Measurements from ENCODE around the gene SKOR2.
"Not testable (repeated sequence)": the region's sequence is repeated elsewhere in the genome, so short reads cannot be mapped to it uniquely, and the experiment has no call there.

The SKOR2 gene

GRCh38 chr18:47195961-47196360 lies 55.5 kb downstream of the SKOR2 start:
- not testable (repeated sequence) for DNase-seq

- no peak for DNase-seq
These were observed 59.5 kb downstream of the SKOR2 start for GRCh38 chr18:47191961-47192360.

- DNase-seq = no peak
These were observed 63.7 kb downstream of the SKOR2 start for GRCh38 chr18:47187721-47188120.

GRCh38 chr18:47184419-47185050 lies 66.9 kb downstream of the SKOR2 start:
- no peak for DNase-seq

- not testable (repeated sequence) for DNase-seq
These were observed 69.3 kb downstream of the SKOR2 start for GRCh38 chr18:47182156-47182555.

GRCh38 chr18:47180765-47181164 lies 70.7 kb downstream of the SKOR2 start:
- DNase-seq = no peak

- DNase-seq = no peak
These were observed 71.9 kb downstream of the SKOR2 start for GRCh38 chr18:47179520-47179919.

- peak; percentile 91 for DNase-seq
These were observed 75.4 kb downstream of the SKOR2 start, which contains the start of gene IER3IP1 for GRCh38 chr18:47175898-47176575. Gene IER3IP1, minus strand, starts transcription at chr18:47176364. Its CDS starts 87 bp downstream, at chr18:47176277.

- no peak for DNase-seq
These were observed 76.1 kb downstream of the SKOR2 start for GRCh38 chr18:47175283-47175897.

GRCh38 chr18:47174545-47175116 lies 76.8 kb downstream of the SKOR2 start:
- DNase-seq = no peak

- no peak for DNase-seq
These were observed 79.0 kb downstream of the SKOR2 start for GRCh38 chr18:47172476-47172875.

GRCh38 chr18:47168913-47169312 lies 82.5 kb downstream of the SKOR2 start:
- DNase-seq = no peak

- no peak for DNase-seq
These were observed 83.0 kb downstream of the SKOR2 start for GRCh38 chr18:47168509-47168908.

- DNase-seq = no peak
These were observed 85.2 kb downstream of the SKOR2 start for GRCh38 chr18:47166294-47166693.

GRCh38 chr18:47163241-47163640 lies 88.2 kb downstream of the SKOR2 start:
- DNase-seq = no peak

- DNase-seq = no peak
These were observed 91.2 kb downstream of the SKOR2 start for GRCh38 chr18:47160256-47160655.

GRCh38 chr18:47158404-47158803 lies 93.1 kb downstream of the SKOR2 start:
- DNase-seq = not testable (repeated sequence)
